HUDEP-2 (cell line): Measurements from ENCODE around the gene RFT1.

Experiments used
- DNase-seq, 76 experiments: peaks; one replicate each; lab custom pipeline; 2025; ENCODE audit not compliant: unreplicated experiment in 76 of 76; lab: John Stamatoyannopoulos, UW

Gene RFT1

DNA sequence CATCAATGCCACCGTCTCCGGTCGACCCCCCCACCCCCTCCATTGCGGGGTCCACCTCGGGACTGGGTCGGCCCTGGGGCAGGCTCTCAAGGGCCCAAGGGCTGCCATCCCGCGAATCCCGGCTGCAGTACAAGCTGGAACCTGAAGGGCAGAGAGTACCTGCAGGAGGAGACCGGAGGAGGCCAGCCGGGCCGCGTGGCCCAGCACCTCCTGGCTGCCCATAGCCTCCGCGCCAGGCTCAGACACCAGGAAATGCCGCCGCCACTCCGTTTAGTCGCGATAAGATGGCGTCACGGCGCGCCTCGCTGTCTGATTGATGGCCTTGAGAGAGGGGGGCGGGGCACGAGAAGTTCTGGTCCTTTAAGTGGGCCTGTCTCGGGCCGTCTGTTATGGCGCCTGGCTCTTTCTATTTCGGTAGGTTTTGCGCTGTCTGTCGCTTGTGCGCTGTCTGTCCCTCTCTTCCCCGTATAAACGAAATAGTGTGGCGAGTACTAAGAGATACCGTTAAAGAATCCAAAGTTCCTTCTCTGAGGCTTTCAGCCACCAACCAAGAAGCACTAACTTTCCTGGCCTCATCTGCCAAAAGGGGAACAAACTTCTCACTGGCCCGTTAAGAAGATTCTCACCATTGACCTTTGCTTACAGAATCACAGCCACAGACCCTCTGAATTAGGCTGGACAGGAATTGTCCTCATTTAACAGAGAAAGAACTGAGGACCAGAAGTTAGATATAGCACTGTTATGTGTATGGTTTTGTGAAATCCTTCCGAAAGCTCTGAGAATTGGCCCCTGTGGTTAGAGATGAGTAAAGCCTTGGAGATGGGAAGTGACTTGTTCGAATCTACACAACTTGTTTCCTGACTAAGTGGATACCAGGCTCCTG lies at the start of gene RFT1:
RFT1 (minus strand) TSS at position 257 of the 883 bp plus-strand sequence; CDS start at position 222, 35 bp downstream.
- DNase-seq = peak; percentile 23 to 96 (median 90)

- DNase-seq = no peak
These were observed 49.3 kb upstream of the RFT1 start for GRCh38 chr3:53179580-53179979.

GRCh38 chr3:53178246-53178645 lies 48.0 kb upstream of the RFT1 start:
- no peak for DNase-seq

- DNase-seq = no peak
These were observed 45.6 kb upstream of the RFT1 start for GRCh38 chr3:53175613-53176540.

DNA sequence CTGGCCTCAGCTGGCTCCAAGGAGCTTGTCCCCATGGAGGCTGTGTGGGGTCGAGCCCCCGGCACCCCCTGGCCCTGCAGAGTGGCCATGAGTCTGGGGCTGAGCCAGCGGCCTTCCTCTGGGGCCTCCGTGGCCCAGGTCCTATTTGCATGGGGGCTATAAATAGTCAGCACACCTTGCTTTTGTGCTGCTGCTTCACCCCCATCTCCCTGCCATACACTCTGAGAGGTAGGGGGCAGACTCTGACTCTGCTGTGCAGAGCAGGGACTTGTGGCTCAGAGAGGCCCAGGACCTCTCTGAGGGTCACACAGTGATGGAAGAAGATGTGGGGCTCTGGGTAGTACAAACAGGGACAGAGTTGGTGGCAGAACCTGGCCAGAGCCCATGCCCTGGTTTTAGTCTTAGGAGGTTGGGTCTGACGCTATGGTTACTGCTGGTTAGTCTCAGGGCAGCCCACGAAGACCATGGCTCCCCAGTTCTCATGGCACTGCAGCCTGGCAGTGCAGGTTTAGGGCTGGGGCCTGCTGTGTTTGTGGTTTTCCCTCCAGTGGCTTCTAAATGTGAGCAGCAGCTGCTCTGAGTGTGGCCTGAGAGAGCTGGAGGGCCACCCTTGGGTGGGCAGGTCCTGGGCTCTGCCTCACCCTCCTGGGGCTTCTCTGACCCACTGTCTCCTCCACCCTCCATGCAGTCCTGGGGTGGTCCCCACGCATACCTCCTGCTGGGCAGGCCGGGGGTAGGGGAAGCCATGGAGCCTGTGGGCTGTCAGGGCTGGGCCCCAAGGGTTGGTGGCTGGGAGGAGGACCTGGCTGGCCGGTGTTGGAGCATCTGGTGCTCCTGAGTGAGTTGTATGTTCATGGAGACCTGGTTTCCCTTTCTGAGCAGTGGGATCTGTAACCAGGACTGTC lies 44.4 kb upstream of the RFT1 start:
- no peak for DNase-seq

DNA sequence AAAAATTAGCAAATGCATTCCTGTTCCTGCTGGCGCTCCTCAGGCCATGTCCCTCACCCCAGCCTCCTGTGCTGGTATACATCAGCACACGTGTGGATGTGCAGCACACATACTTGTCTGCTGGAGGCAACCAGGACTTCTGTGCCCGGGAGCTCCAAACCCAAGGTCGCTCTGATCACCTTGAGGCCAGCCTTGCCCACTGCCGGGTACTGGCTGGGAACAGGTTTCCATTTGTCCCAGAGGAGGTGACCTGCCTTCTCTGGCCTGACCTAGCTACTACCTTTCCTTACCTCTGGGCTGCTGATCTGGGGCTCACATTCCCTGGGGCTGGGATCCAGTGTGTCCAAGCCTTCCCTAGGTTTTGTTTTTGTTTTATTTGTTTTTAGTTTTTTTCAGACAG lies 42.9 kb upstream of the RFT1 start:
- DNase-seq = no peak

- DNase-seq = no peak
These were observed 41.7 kb upstream of the RFT1 start for GRCh38 chr3:53171827-53172505.

DNA sequence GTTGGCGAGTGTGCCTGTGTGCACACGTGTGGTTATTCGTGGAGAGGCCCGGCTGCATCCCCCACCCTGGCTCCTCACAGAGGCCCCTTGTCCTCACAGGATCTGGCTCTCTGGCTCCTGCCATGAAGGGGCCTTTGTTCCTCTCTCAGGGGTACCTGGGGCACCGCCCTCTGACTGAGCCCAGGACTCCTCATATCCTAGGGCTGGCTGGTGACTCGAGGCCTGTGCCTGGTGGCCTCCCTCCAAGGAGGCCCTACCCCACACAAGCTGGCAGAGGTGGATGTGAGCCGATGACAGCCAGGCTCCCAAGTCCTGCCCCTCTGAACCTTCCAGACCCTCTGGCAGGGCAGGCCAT lies 40.8 kb upstream of the RFT1 start:
- DNase-seq = no peak

GRCh38 chr3:53170325-53171063 lies 40.3 kb upstream of the RFT1 start:
- no peak for DNase-seq

DNA sequence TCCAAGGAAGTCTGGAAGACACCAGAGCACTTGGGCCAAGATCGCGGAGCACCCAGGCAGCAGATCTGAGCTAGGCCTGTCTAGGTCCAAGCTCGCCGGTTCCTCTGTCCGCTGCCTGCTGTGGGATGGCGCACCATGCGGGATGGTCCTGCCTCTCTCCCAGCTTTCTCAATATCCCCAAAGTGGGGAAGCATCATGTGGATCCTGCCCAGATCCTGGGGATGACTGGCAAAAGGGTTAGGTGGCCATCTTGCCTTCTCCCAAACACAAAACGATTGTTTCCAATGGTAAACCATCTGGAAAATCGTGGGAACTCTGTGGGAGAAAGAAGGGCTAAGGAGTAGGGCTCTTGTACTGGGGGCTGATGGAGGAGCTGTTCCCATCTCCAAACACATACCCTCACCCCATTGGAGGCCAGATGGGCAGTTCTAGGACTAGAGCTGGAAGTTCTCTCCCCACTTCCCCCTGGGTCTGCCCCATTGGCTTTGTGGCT lies 39.6 kb upstream of the RFT1 start:
- no peak for DNase-seq

DNA sequence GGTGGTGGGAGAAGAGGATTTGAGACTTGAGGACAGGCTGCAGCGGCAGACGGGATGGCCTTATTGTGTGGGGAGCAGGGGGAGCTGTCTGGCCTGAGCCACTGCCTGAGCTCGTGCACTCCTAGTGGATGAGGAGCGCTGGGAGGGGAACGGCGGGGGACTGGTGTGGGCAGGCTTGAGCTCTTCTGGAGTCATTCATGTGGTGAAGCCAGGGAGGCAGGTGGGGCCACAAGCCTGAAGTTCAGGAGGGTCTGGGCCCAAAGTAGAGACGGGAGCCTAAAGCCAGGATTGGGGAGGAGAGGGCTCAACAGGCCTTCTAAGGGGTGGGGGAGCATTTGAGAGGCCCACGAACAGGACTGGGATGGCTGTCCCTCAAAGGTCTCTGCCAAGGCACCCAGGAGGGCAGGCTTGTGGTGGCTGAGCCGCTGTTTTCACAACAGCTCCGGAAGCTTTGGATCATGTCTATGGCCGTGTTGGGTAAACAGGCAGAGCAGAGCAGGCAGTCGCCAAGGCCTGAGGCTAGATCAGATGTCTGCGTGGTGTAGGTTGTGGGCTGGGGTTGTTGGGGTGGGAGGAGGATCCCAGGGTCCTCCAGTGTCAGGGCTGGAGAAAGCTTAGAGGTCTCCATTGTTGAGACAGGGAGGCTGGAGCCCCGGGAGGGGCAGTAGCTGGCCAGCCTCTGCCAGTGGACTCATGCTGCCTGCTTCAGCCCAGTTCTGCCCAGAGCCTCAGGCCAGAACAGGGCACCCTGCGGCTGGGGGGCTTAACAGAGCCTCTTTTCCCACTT lies 39.0 kb upstream of the RFT1 start:
- DNase-seq = no peak

GRCh38 chr3:53168175-53168923 lies 38.1 kb upstream of the RFT1 start:
- no peak for DNase-seq

GRCh38 chr3:53167418-53168174 lies 37.4 kb upstream of the RFT1 start:
- DNase-seq = no peak

- DNase-seq = peak in 1 of 76 experiments; percentile 6
These were observed 36.6 kb upstream of the RFT1 start for GRCh38 chr3:53166781-53167291.

DNA sequence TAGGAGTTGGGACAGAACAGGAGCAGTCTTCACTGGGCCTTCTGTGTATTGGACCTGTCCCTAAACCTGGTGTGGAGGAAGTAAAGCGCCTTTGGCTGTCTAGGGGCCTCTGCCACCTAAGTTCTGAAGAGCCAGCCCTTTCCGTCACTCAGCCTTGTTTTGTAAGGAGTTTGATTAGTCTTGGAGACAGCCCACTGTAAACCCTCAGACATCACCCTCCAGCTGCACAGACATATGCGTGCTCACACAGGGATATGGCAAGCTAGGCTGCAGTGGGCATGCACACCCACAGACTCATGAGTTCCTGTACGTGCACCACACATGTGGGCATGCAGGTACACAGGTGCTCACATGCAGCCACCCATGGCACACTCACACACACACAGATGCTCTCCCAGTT lies 36.0 kb upstream of the RFT1 start:
- no peak for DNase-seq

- no peak for DNase-seq
These were observed 34.7 kb upstream of the RFT1 start for GRCh38 chr3:53164911-53165310.
